Endothelial cell of umbilical vein (primary cell): Measurements from ENCODE around the gene AUTS2. TPM values are rescaled to one million over a fixed set of nuclear protein-coding genes. Genes with fewer than 3 reads are reported as not detected.

Experiments
- BruUV-seq: library from RNA; stranded (reverse); fragments of 400-500 nt; replicated peaks from 2 replicates; lab custom pipeline; 2021; lab: Mats Ljungman, UMichigan
- CTCF ChIA-PET: fragments of 300-600, 350-600 bp; sonication (Branson Sonifier 250); formaldehyde crosslinking; loops from one replicate; lab custom pipeline; 2021; ENCODE audit warnings: antibody characterized with exemption, inconsistent platforms; lab: Charles Lee
- POLR2A ChIA-PET: fragments of 300-600, 350-600 bp; sonication (Branson Sonifier 250); formaldehyde crosslinking; loops from one replicate; lab custom pipeline; 2021; ENCODE audit warnings: antibody characterized with exemption, inconsistent platforms; lab: Charles Lee
- DNase-seq: peaks from one replicate; pipeline ENCODE4 v3.0.0-alpha.2; 2011; ENCODE audit warnings: low read depth, low spot score
- FAIRE-seq: peaks from 2 replicates; lab custom pipeline; 2011; peaks lifted over from hg19 to GRCh38; lab: Jason Lieb, UNC
- H2AFZ ChIP-seq: 2 replicates; pipeline ENCODE4 v1.6.0; 2012; ENCODE audit warnings: low read depth, low read length, control low read depth, inconsistent platforms
- H3K27ac ChIP-seq: 2 replicates; pipeline ENCODE4 v1.5.1; 2011; ENCODE audit warnings: low read depth, mild to moderate bottlenecking, control low read depth, low read length, moderate library complexity; ENCODE audit not compliant: insufficient read depth
- H3K27me3 ChIP-seq, 2 experiments: 2 replicates each; pipeline versions ENCODE4 v1.6.0 to v1.6.1; 2011; ENCODE audit warnings: low read length in 2 of 2, mixed read lengths in 1 of 2; ENCODE audit not compliant: control insufficient read depth in 2 of 2, insufficient read depth in 2 of 2
- H3K36me3 ChIP-seq, 2 experiments: 2 replicates in 1 of 2; 3 replicates in 1 of 2; pipeline ENCODE4 v1.5.1; 2011; ENCODE audit warnings: low read length in 2 of 2, mild to moderate bottlenecking in 1 of 2, moderate library complexity in 1 of 2; ENCODE audit not compliant: control insufficient read depth in 2 of 2, insufficient read depth in 2 of 2; ENCODE audit errors: extremely low read depth in 1 of 2
- H3K4me1 ChIP-seq: 3 replicates; pipeline ENCODE4 v1.5.1; 2011; ENCODE audit warnings: mild to moderate bottlenecking, low read length; ENCODE audit not compliant: control insufficient read depth, insufficient read depth; ENCODE audit errors: extremely low read depth
- H3K4me2 ChIP-seq: 2 replicates; pipeline ENCODE4 v1.6.1; 2011; ENCODE audit warnings: low read length, control low read depth, mixed read lengths; ENCODE audit not compliant: insufficient read depth
- H3K4me3 ChIP-seq, 3 experiments: fragments of 200-600 bp in 1 of 3; sonication (generic), shearing (Covaris generic) in 1 of 3; replicated peaks in 1 of 3; 2 replicates each; pipeline ENCODE4 v1.5.1; 2011 to 2016; ENCODE audit warnings: control low read depth in 3 of 3, low read length in 3 of 3, mild to moderate bottlenecking in 2 of 3, inconsistent platforms in 1 of 3, low read depth in 1 of 3, moderate library complexity in 1 of 3; ENCODE audit not compliant: insufficient read depth in 1 of 3
- H3K79me2 ChIP-seq: 2 replicates; pipeline ENCODE4 v1.6.0; 2012; ENCODE audit warnings: low read length, inconsistent platforms; ENCODE audit not compliant: control insufficient read depth, insufficient read depth
- H3K9ac ChIP-seq: replicated peaks from 2 replicates; pipeline ENCODE3; 2011; ENCODE audit warnings: low read length, control low read depth; ENCODE audit not compliant: insufficient read depth; ENCODE audit errors: extremely low read depth
- H3K9me1 ChIP-seq: replicated peaks from 3 replicates; pipeline ENCODE4 v1.6.0; 2011; ENCODE audit warnings: mild to moderate bottlenecking, low read length; ENCODE audit not compliant: control insufficient read depth, insufficient read depth; ENCODE audit errors: extremely low read depth
- H3K9me3 ChIP-seq: replicated peaks from 2 replicates; pipeline ENCODE4 v1.5.1; 2012; ENCODE audit warnings: low read length, inconsistent platforms; ENCODE audit not compliant: control insufficient read depth, insufficient read depth
- H4K20me1 ChIP-seq: replicated peaks from 2 replicates; pipeline ENCODE3; 2011; ENCODE audit warnings: mild to moderate bottlenecking, low read length; ENCODE audit not compliant: control insufficient read depth, insufficient read depth; ENCODE audit errors: extremely low read depth
- EZH2 ChIP-seq: IDR thresholded peaks from 2 replicates; pipeline ENCODE4 v1.6.1; 2012; ENCODE audit warnings: borderline replicate concordance, low read depth, mild to moderate bottlenecking, moderate library complexity, low read length, inconsistent platforms; ENCODE audit not compliant: severe bottlenecking
- FOS ChIP-seq: IDR thresholded peaks from 2 replicates; pipeline ENCODE4 v1.6.1; 2011; ENCODE audit warnings: mild to moderate bottlenecking, low read length, moderate library complexity, borderline replicate concordance; ENCODE audit not compliant: insufficient read depth
- GATA2 ChIP-seq: IDR thresholded peaks from 2 replicates; pipeline ENCODE4 v1.7.0; 2011; ENCODE audit warnings: low read depth, mild to moderate bottlenecking, moderate library complexity, mixed read lengths, low read length; ENCODE audit not compliant: insufficient read length, insufficient read depth
- JUN ChIP-seq: IDR thresholded peaks from 2 replicates; pipeline ENCODE4 v1.6.1; 2011; ENCODE audit warnings: borderline replicate concordance, low read depth; ENCODE audit not compliant: insufficient read length, insufficient read depth
- MYC ChIP-seq: IDR thresholded peaks from one replicate; pipeline ENCODE4 v1.6.1; 2011; ENCODE audit warnings: mild to moderate bottlenecking, low read depth, low read length
- POLR2A ChIP-seq: IDR thresholded peaks from 2 replicates; pipeline ENCODE4 v1.6.1; 2012; ENCODE audit warnings: low read depth, mild to moderate bottlenecking, control low read depth, low read length
- POLR2AphosphoS5 ChIP-seq: IDR thresholded peaks from 2 replicates; pipeline ENCODE4 v1.6.1; 2012; ENCODE audit warnings: low read depth, mild to moderate bottlenecking, control low read depth, low read length, moderate library complexity; ENCODE audit not compliant: insufficient read depth
- dilution Hi-C: fragments of 300-500 bp; cut with MboI; formaldehyde crosslinking; loops from one replicate; pipeline ENCODE4 v1.15.0; 2019; ENCODE audit warnings: low sequenced_read_pairs; ENCODE audit not compliant: extremely low pct_ligation_motif_present
- intact Hi-C: fragments of 100-400 bp; cut with micrococcal nuclease; formaldehyde crosslinking; loops from one replicate; pipeline ENCODE4 v1.10.0; 2022
- polyA plus RNA-seq, 4 experiments: library from polyadenylated mRNA; depleted of rRNA in 3 of 4; stranded (reverse) in 3 of 4; unstranded in 1 of 4; fragments of >200 nt; gene quantifications; 2 replicates each; pipeline versions ENCODE4 v1.2.1 to v1.2.3, GENCODE V29; 2011 to 2012; ENCODE audit warnings: missing spikeins in 1 of 4
- total RNA-seq: library from RNA; stranded (reverse); gene quantifications from 2 replicates; pipeline ENCODE4 v1.2.3, GENCODE V29; 2021
- TF ChIP-seq, protein P1 (sequence below), 2 donors: IDR thresholded peaks; 1 replicate in 1 of 2; 2 replicates in 1 of 2; pipeline ENCODE4 v1.5.1; 2011; ENCODE audit warnings: low read length in 2 of 2, mild to moderate bottlenecking in 2 of 2, moderate library complexity in 2 of 2, control low read depth in 1 of 2, inconsistent platforms in 1 of 2, low read depth in 1 of 2; ENCODE audit not compliant: insufficient read depth in 1 of 2; ENCODE audit errors: extremely low read depth in 1 of 2
- TF ChIP-seq, protein P2 (sequence below): IDR thresholded peaks from 2 replicates; pipeline ENCODE4 v1.6.1; 2011; ENCODE audit not compliant: insufficient read depth, insufficient read length

The AUTS2 gene
- total and polyA plus RNA-seq, 2 donors (not counting 3 experiments of a cell fraction or from before 2014, with no cell fraction given) = 0.59 to 8.0 TPM

DNA sequence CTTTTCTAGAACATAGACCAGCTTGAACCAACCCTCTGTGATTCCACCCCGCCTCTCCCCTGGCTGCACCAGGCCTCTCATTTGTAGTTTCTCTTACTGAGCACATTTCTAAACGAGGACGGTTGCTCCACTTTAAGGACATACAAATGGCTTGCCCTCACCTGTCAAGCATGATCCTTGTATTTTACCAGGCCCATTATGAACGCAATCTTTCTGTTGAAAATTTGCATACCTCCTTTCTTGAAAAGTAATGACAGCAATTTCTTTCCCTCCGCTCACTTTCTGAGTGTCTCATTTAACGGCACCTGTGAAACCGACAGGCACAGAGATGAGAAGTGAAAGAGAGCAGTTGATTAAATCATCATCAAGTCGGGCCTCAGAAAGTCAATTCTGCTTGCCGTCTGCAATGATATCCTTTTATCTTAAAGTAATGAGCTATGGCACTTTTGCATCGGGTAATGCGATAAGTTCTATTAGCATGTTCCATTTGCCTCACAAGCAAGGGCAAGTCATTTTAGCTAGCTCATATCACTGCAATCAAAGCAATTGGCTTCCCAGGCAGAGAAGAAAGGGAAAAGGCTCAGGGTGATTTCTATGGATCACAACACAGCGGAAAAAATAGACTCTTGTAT lies 828.1 kb downstream of the AUTS2 start:
- BruUV-seq = no TSS peak
- POLR2A ChIA-PET = no interaction called here
- dilution Hi-C loops = no loop called here

More for the DNA sequence above, 828.1 kb downstream of the AUTS2 start:
- Histone ChIP-seq H3K9me1 (no peaks in the 10 kb centered on the region), H3K79me2 (no peaks in the 10 kb centered on the region), H3K27ac (no peak overlapping the region), H3K27me3 (no peaks in the 10 kb centered on the region), H2AFZ (no peak overlapping the region), H3K36me3 (no peaks in the 10 kb centered on the region), H3K4me3 (no peak overlapping the region), H3K4me2 (no peak overlapping the region), H3K9me3 (peaks cover 3% of the 10 kb centered on the region), H4K20me1 (no peaks in the 10 kb centered on the region), H3K9ac (no peak overlapping the region), H3K4me1 (no peaks in the 10 kb centered on the region)
- DNase-seq (no peak), FAIRE-seq (no peak)
- CTCF ChIA-PET = no interaction called here
- intact Hi-C loops = no loop called here
- TF ChIP-seq MYC (no peak), EZH2 (no peak), FOS (no peak), POLR2AphosphoS5 (no peak), GATA2 (no peak), POLR2A (no peak), JUN (no peak)
- TF ChIP-seq, protein P1, sequence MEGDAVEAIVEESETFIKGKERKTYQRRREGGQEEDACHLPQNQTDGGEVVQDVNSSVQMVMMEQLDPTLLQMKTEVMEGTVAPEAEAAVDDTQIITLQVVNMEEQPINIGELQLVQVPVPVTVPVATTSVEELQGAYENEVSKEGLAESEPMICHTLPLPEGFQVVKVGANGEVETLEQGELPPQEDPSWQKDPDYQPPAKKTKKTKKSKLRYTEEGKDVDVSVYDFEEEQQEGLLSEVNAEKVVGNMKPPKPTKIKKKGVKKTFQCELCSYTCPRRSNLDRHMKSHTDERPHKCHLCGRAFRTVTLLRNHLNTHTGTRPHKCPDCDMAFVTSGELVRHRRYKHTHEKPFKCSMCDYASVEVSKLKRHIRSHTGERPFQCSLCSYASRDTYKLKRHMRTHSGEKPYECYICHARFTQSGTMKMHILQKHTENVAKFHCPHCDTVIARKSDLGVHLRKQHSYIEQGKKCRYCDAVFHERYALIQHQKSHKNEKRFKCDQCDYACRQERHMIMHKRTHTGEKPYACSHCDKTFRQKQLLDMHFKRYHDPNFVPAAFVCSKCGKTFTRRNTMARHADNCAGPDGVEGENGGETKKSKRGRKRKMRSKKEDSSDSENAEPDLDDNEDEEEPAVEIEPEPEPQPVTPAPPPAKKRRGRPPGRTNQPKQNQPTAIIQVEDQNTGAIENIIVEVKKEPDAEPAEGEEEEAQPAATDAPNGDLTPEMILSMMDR (IDR thresholded peaks at IDR 0.05; ENCODE audit: extremely low read depth in 1 of 2, insufficient read depth in 1 of 2, low read depth in 1 of 2, low read length in 2 of 2) = no peak
- TF ChIP-seq, protein P2, sequence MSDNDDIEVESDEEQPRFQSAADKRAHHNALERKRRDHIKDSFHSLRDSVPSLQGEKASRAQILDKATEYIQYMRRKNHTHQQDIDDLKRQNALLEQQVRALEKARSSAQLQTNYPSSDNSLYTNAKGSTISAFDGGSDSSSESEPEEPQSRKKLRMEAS = no peak
